Endothelial cell of umbilical vein (primary cell): ENCODE results near the gene PTPRE. TPM values are rescaled to one million over a fixed set of nuclear protein-coding genes. Genes with fewer than 3 reads are reported as not detected.

Experiments used
- BruUV-seq: library from RNA; stranded (reverse); fragments of 400-500 nt; replicated peaks from 2 replicates; lab custom pipeline; 2021; lab: Mats Ljungman, UMichigan
- CTCF ChIA-PET: fragments of 300-600, 350-600 bp; sonication (Branson Sonifier 250); formaldehyde crosslinking; loops from one replicate; lab custom pipeline; 2021; ENCODE audit warnings: antibody characterized with exemption, inconsistent platforms; lab: Charles Lee
- POLR2A ChIA-PET: fragments of 300-600, 350-600 bp; sonication (Branson Sonifier 250); formaldehyde crosslinking; loops from one replicate; lab custom pipeline; 2021; ENCODE audit warnings: antibody characterized with exemption, inconsistent platforms; lab: Charles Lee
- DNase-seq: peaks from one replicate; pipeline ENCODE4 v3.0.0-alpha.2; 2011; ENCODE audit warnings: low read depth, low spot score
- FAIRE-seq: peaks from 2 replicates; lab custom pipeline; 2011; peaks lifted over from hg19 to GRCh38; lab: Jason Lieb, UNC
- H2AFZ ChIP-seq: 2 replicates; pipeline ENCODE4 v1.6.0; 2012; ENCODE audit warnings: low read depth, low read length, control low read depth, inconsistent platforms
- H3K27ac ChIP-seq: 2 replicates; pipeline ENCODE4 v1.5.1; 2011; ENCODE audit warnings: low read depth, mild to moderate bottlenecking, control low read depth, low read length, moderate library complexity; ENCODE audit not compliant: insufficient read depth
- H3K27me3 ChIP-seq, 2 experiments: 2 replicates each; pipeline versions ENCODE4 v1.6.0 to v1.6.1; 2011; ENCODE audit warnings: low read length in 2 of 2, mixed read lengths in 1 of 2; ENCODE audit not compliant: control insufficient read depth in 2 of 2, insufficient read depth in 2 of 2
- H3K36me3 ChIP-seq, 2 experiments: 2 replicates in 1 of 2; 3 replicates in 1 of 2; pipeline ENCODE4 v1.5.1; 2011; ENCODE audit warnings: low read length in 2 of 2, mild to moderate bottlenecking in 1 of 2, moderate library complexity in 1 of 2; ENCODE audit not compliant: control insufficient read depth in 2 of 2, insufficient read depth in 2 of 2; ENCODE audit errors: extremely low read depth in 1 of 2
- H3K4me1 ChIP-seq: 3 replicates; pipeline ENCODE4 v1.5.1; 2011; ENCODE audit warnings: mild to moderate bottlenecking, low read length; ENCODE audit not compliant: control insufficient read depth, insufficient read depth; ENCODE audit errors: extremely low read depth
- H3K4me2 ChIP-seq: 2 replicates; pipeline ENCODE4 v1.6.1; 2011; ENCODE audit warnings: low read length, control low read depth, mixed read lengths; ENCODE audit not compliant: insufficient read depth
- H3K4me3 ChIP-seq, 3 experiments: fragments of 200-600 bp in 1 of 3; sonication (generic), shearing (Covaris generic) in 1 of 3; replicated peaks in 1 of 3; 2 replicates each; pipeline ENCODE4 v1.5.1; 2011 to 2016; ENCODE audit warnings: control low read depth in 3 of 3, low read length in 3 of 3, mild to moderate bottlenecking in 2 of 3, inconsistent platforms in 1 of 3, low read depth in 1 of 3, moderate library complexity in 1 of 3; ENCODE audit not compliant: insufficient read depth in 1 of 3
- H3K79me2 ChIP-seq: 2 replicates; pipeline ENCODE4 v1.6.0; 2012; ENCODE audit warnings: low read length, inconsistent platforms; ENCODE audit not compliant: control insufficient read depth, insufficient read depth
- H3K9ac ChIP-seq: replicated peaks from 2 replicates; pipeline ENCODE3; 2011; ENCODE audit warnings: low read length, control low read depth; ENCODE audit not compliant: insufficient read depth; ENCODE audit errors: extremely low read depth
- H3K9me1 ChIP-seq: replicated peaks from 3 replicates; pipeline ENCODE4 v1.6.0; 2011; ENCODE audit warnings: mild to moderate bottlenecking, low read length; ENCODE audit not compliant: control insufficient read depth, insufficient read depth; ENCODE audit errors: extremely low read depth
- H3K9me3 ChIP-seq: replicated peaks from 2 replicates; pipeline ENCODE4 v1.5.1; 2012; ENCODE audit warnings: low read length, inconsistent platforms; ENCODE audit not compliant: control insufficient read depth, insufficient read depth
- H4K20me1 ChIP-seq: replicated peaks from 2 replicates; pipeline ENCODE3; 2011; ENCODE audit warnings: mild to moderate bottlenecking, low read length; ENCODE audit not compliant: control insufficient read depth, insufficient read depth; ENCODE audit errors: extremely low read depth
- CTCF ChIP-seq, 2 donors: IDR thresholded peaks; 1 replicate in 1 of 2; 2 replicates in 1 of 2; pipeline ENCODE4 v1.5.1; 2011; ENCODE audit warnings: low read length in 2 of 2, mild to moderate bottlenecking in 2 of 2, moderate library complexity in 2 of 2, control low read depth in 1 of 2, inconsistent platforms in 1 of 2, low read depth in 1 of 2; ENCODE audit not compliant: insufficient read depth in 1 of 2; ENCODE audit errors: extremely low read depth in 1 of 2
- EZH2 ChIP-seq: IDR thresholded peaks from 2 replicates; pipeline ENCODE4 v1.6.1; 2012; ENCODE audit warnings: borderline replicate concordance, low read depth, mild to moderate bottlenecking, moderate library complexity, low read length, inconsistent platforms; ENCODE audit not compliant: severe bottlenecking
- GATA2 ChIP-seq: IDR thresholded peaks from 2 replicates; pipeline ENCODE4 v1.7.0; 2011; ENCODE audit warnings: low read depth, mild to moderate bottlenecking, moderate library complexity, mixed read lengths, low read length; ENCODE audit not compliant: insufficient read length, insufficient read depth
- JUN ChIP-seq: IDR thresholded peaks from 2 replicates; pipeline ENCODE4 v1.6.1; 2011; ENCODE audit warnings: borderline replicate concordance, low read depth; ENCODE audit not compliant: insufficient read length, insufficient read depth
- MAX ChIP-seq: IDR thresholded peaks from 2 replicates; pipeline ENCODE4 v1.6.1; 2011; ENCODE audit not compliant: insufficient read depth, insufficient read length
- MYC ChIP-seq: IDR thresholded peaks from one replicate; pipeline ENCODE4 v1.6.1; 2011; ENCODE audit warnings: mild to moderate bottlenecking, low read depth, low read length
- POLR2A ChIP-seq: IDR thresholded peaks from 2 replicates; pipeline ENCODE4 v1.6.1; 2012; ENCODE audit warnings: low read depth, mild to moderate bottlenecking, control low read depth, low read length
- dilution Hi-C: fragments of 300-500 bp; cut with MboI; formaldehyde crosslinking; loops from one replicate; pipeline ENCODE4 v1.15.0; 2019; ENCODE audit warnings: low sequenced_read_pairs; ENCODE audit not compliant: extremely low pct_ligation_motif_present
- intact Hi-C: fragments of 100-400 bp; cut with micrococcal nuclease; formaldehyde crosslinking; loops from one replicate; pipeline ENCODE4 v1.10.0; 2022
- polyA plus RNA-seq, 4 experiments: library from polyadenylated mRNA; depleted of rRNA in 3 of 4; stranded (reverse) in 3 of 4; unstranded in 1 of 4; fragments of >200 nt; gene quantifications; 2 replicates each; pipeline versions ENCODE4 v1.2.1 to v1.2.3, GENCODE V29; 2011 to 2012; ENCODE audit warnings: missing spikeins in 1 of 4
- total RNA-seq: library from RNA; stranded (reverse); gene quantifications from 2 replicates; pipeline ENCODE4 v1.2.3, GENCODE V29; 2021

Gene PTPRE
- total and polyA plus RNA-seq, 2 donors (not counting 3 experiments of a cell fraction or from before 2014, with no cell fraction given) = 37.3 to 116 TPM

GRCh38 chr10:128080641-128081040 lies 173.7 kb downstream of the PTPRE start:
- no TSS peak for BruUV-seq
- no peaks in the 10 kb centered on the region for H3K4me1 ChIP-seq
- no peak overlapping the region for H2AFZ ChIP-seq
- intact Hi-C loops (no loop called here), dilution Hi-C loops (no loop called here)
- no peak overlapping the region for H3K9ac ChIP-seq
- H3K9me3 ChIP-seq = no peaks in the 10 kb centered on the region
- no peak for TF ChIP-seq GATA2
- TF ChIP-seq JUN = no peak
- TF ChIP-seq MAX = no peak
- TF ChIP-seq CTCF (IDR thresholded peaks at IDR 0.05; ENCODE audit: extremely low read depth in 1 of 2, insufficient read depth in 1 of 2, low read depth in 1 of 2, low read length in 2 of 2) = no peak
- no peak for TF ChIP-seq MYC
- DNase-seq (no peak), FAIRE-seq (no peak)
- H3K4me2 ChIP-seq = no peak overlapping the region
- no peaks in the 10 kb centered on the region for H4K20me1 ChIP-seq
- no peak overlapping the region for H3K4me3 ChIP-seq
- no peaks in the 10 kb centered on the region for H3K27me3 ChIP-seq
- H3K36me3 ChIP-seq = peaks cover 34 to 57% of the 10 kb centered on the region in 2 experiments
- H3K27ac ChIP-seq = no peak overlapping the region
- CTCF ChIA-PET = interaction anchor here (1.4 to 2.8 kb wide), 2 partner anchors 12 to 46 kb away, joined by 3 to 11 read pairs; partner anchors contain the start of gene MKI67
- no peaks in the 10 kb centered on the region for H3K9me1 ChIP-seq
- no peaks in the 10 kb centered on the region for H3K79me2 ChIP-seq
- POLR2A ChIA-PET = no interaction called here

GRCh38 chr10:128081222-128081621 lies 174.3 kb downstream of the PTPRE start:
- Histone ChIP-seq H3K9ac (no peak overlapping the region), H2AFZ (no peak overlapping the region), H3K79me2 (no peaks in the 10 kb centered on the region), H3K4me1 (no peaks in the 10 kb centered on the region), H3K9me1 (no peaks in the 10 kb centered on the region), H4K20me1 (no peaks in the 10 kb centered on the region), H3K27me3 (no peaks in the 10 kb centered on the region), H3K4me3 (no peak overlapping the region), H3K9me3 (no peaks in the 10 kb centered on the region), H3K4me2 (no peak overlapping the region), H3K27ac (no peak overlapping the region), H3K36me3 (peaks cover 30 to 57% of the 10 kb centered on the region in 2 experiments)
- TF ChIP-seq MAX = no peak
- no peak for TF ChIP-seq MYC
- TF ChIP-seq POLR2A = no peak
- no peak for TF ChIP-seq JUN
- no peak for TF ChIP-seq CTCF (IDR thresholded peaks at IDR 0.05; ENCODE audit: extremely low read depth in 1 of 2, insufficient read depth in 1 of 2, low read depth in 1 of 2, low read length in 2 of 2)
- TF ChIP-seq EZH2 = no peak
- DNase-seq = no peak
- intact Hi-C loops = no loop called here
- CTCF ChIA-PET = interaction anchor here (0.9 to 2.8 kb wide), 3 partner anchors 12 to 69 kb away, joined by 3 to 11 read pairs (median 3); partner anchors contain the start of gene MKI67
- BruUV-seq = no TSS peak
- dilution Hi-C loops = no loop called here
- POLR2A ChIA-PET = no interaction called here
- FAIRE-seq = no peak
